ENCODE measurements around the gene KRT72.

KRT72 gene

GRCh38 chr12:52578469-52578868 is 22.8 kb downstream of the KRT72 start:
- TF ChIP-seq ZFX (IDR thresholded peaks at IDR 0.05) (no peak), CTCF (conservative IDR thresholded peaks at IDR 0.05) (no peak)
- H3K27ac ChIP-seq = no peak overlapping the region

GRCh38 chr12:52577316-52577715 is 23.9 kb downstream of the KRT72 start:
- no peak for TF ChIP-seq CTCF (conservative IDR thresholded peaks at IDR 0.05)
- TF ChIP-seq ZFX (IDR thresholded peaks at IDR 0.05) = no peak
- no peak overlapping the region for H3K27ac ChIP-seq

GRCh38 chr12:52575948-52576347 is 25.3 kb downstream of the KRT72 start:
- no peak for TF ChIP-seq ZFX (IDR thresholded peaks at IDR 0.05)
- TF ChIP-seq CTCF (conservative IDR thresholded peaks at IDR 0.05) = no peak
- H3K27ac ChIP-seq = no peak overlapping the region

- H3K27ac ChIP-seq = no peak overlapping the region
- no peak for TF ChIP-seq ZFX (IDR thresholded peaks at IDR 0.05)
- TF ChIP-seq CTCF (conservative IDR thresholded peaks at IDR 0.05) = no peak
Observed at GRCh38 chr12:52575256-52575655, 26.0 kb downstream of the KRT72 start.

GRCh38 chr12:52573743-52574142 is 27.5 kb downstream of the KRT72 start, which contains the start of gene KRT74:
Gene KRT74 (minus strand): TSS chr12:52573843. CDS start chr12:52573777, 66 bp downstream.
- TF ChIP-seq CTCF (conservative IDR thresholded peaks at IDR 0.05) (no peak), ZFX (IDR thresholded peaks at IDR 0.05) (no peak)
- no peak within 1 kb of the TSS for H3K27ac ChIP-seq

- TF ChIP-seq CTCF (conservative IDR thresholded peaks at IDR 0.05) = no peak
- no peak for TF ChIP-seq ZFX (IDR thresholded peaks at IDR 0.05)
- H3K27ac ChIP-seq = no peak overlapping the region
Observed at GRCh38 chr12:52573306-52573705, 28.0 kb downstream of the KRT72 start.

- TF ChIP-seq CTCF (conservative IDR thresholded peaks at IDR 0.05) (no peak), ZFX (IDR thresholded peaks at IDR 0.05) (no peak)
- H3K27ac ChIP-seq = no peak overlapping the region
Observed at GRCh38 chr12:52570511-52570910, 30.8 kb downstream of the KRT72 start.
